GM06990 (cell line): Measurements from ENCODE around the gene BCAT1.

Experiments
- DNase-seq: peaks from one replicate; pipeline ENCODE4 v3.0.0-alpha.2; 2011; ENCODE audit not compliant: insufficient read length; ENCODE audit errors: extremely low read depth
- H3K27me3 ChIP-seq: replicated peaks from 2 replicates; pipeline ENCODE4 v1.6.0; 2011; ENCODE audit warnings: low read length; ENCODE audit not compliant: control insufficient read depth, insufficient read depth
- H3K36me3 ChIP-seq: 2 replicates; pipeline ENCODE4 v1.5.1; 2011; ENCODE audit warnings: low read length; ENCODE audit not compliant: control insufficient read depth, insufficient read depth
- H3K4me3 ChIP-seq: replicated peaks from 2 replicates; pipeline ENCODE4 v1.5.1; 2011; ENCODE audit warnings: low read depth, mild to moderate bottlenecking, control low read depth, low read length
- CTCF ChIP-seq: IDR thresholded peaks from 2 replicates; pipeline ENCODE4 v1.5.1; 2011; ENCODE audit warnings: low read length, control low read depth, mild to moderate bottlenecking, inconsistent platforms; ENCODE audit not compliant: insufficient read depth, poor library complexity, severe bottlenecking

The BCAT1 gene

GRCh38 chr12:24993793-24994192, 44.9 kb upstream of the BCAT1 start:
- TF ChIP-seq CTCF, result no peak
- no peak for DNase-seq
- Histone ChIP-seq H3K27me3 (no peaks in the 10 kb centered on the region), H3K36me3 (no peaks in the 10 kb centered on the region), H3K4me3 (no peak overlapping the region)

- no peak overlapping the region for H3K4me3 ChIP-seq
- TF ChIP-seq CTCF, result peak; percentile 26
- no peaks in the 10 kb centered on the region for H3K36me3 ChIP-seq
- DNase-seq, result no peak
- H3K27me3 ChIP-seq, result no peaks in the 10 kb centered on the region
Observed at GRCh38 chr12:24991209-24992049, 42.5 kb upstream of the BCAT1 start.

GRCh38 chr12:24989216-24989615, 40.3 kb upstream of the BCAT1 start:
- H3K36me3 ChIP-seq, result no peaks in the 10 kb centered on the region
- TF ChIP-seq CTCF, result no peak
- no peak for DNase-seq
- no peak overlapping the region for H3K4me3 ChIP-seq
- no peaks in the 10 kb centered on the region for H3K27me3 ChIP-seq

GRCh38 chr12:24982250-24982649, 33.3 kb upstream of the BCAT1 start:
- DNase-seq, result no peak
- TF ChIP-seq CTCF, result no peak
- Histone ChIP-seq H3K36me3 (no peaks in the 10 kb centered on the region), H3K27me3 (no peaks in the 10 kb centered on the region), H3K4me3 (no peak overlapping the region)

- no peaks in the 10 kb centered on the region for H3K36me3 ChIP-seq
- H3K27me3 ChIP-seq, result no peaks in the 10 kb centered on the region
- DNase-seq, result no peak
- TF ChIP-seq CTCF, result no peak
- H3K4me3 ChIP-seq, result no peak overlapping the region
Observed at GRCh38 chr12:24979976-24980730, 31.3 kb upstream of the BCAT1 start.
